Activated CD4-positive, alpha-beta T cell treated with anti-CD3 and anti-CD28 coated beads, Interleukin-2, amount 50 U/mL, for 4 hours (primary cell): ENCODE measurements around the gene KCNG1.

ENCODE experiments used
- DNase-seq, 2 experiments: peaks; one replicate each; pipeline ENCODE4 v3.0.0-alpha.2; 2020

KCNG1 gene

DNA sequence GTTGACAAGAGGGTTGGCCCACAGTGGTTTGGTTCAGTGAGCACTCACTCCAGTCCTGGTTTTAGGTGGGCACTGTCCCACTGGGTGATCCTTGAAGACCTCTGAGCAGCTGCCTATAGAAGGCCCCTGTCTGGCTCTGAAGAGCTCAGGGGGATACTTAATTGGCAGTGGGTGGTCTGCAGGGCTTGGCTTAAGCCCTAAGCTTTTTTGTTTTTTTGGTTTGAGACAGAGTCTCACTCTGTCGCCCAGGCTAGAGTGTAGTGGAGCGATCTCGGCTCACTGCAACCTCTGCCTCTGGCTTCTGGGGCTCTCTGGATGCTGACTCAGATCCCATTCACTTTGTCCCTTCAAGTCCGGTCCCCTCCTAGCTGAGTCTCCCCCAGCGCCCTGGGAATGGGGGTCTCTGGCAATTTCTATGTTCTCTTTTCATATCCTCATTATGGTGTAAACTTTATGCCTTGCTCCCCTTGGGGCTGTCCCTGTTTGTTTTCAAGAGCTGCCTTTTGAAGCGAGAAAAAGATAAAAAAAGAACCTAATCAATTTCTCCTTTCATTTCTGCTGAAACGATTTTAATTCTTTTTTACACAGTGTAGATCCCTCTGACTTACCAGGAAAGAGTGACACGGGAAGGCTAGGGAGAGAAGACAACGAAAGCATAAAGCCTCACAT lies 12.2 kb upstream of the KCNG1 start:
- DNase-seq: no peak

DNA sequence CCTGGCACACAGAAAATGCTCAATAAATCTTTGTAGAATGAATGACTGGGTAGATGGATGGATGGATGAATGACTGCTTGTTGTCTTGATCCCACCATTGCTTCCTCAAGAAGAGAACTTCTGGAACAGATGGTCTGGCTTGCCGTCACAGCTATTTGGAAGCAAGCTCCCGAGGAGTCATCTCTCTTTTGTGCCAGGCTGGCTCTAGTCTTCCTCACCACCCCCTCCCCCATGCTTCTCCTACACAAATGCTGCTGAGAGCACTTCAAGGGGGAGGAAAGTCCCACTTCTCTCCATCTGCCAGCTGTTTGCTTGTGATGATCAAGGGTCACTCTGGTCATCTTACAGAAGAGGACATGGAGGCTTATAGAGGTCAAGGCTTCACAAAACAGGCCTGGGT lies 11.6 kb upstream of the KCNG1 start:
- no peak for DNase-seq

DNA sequence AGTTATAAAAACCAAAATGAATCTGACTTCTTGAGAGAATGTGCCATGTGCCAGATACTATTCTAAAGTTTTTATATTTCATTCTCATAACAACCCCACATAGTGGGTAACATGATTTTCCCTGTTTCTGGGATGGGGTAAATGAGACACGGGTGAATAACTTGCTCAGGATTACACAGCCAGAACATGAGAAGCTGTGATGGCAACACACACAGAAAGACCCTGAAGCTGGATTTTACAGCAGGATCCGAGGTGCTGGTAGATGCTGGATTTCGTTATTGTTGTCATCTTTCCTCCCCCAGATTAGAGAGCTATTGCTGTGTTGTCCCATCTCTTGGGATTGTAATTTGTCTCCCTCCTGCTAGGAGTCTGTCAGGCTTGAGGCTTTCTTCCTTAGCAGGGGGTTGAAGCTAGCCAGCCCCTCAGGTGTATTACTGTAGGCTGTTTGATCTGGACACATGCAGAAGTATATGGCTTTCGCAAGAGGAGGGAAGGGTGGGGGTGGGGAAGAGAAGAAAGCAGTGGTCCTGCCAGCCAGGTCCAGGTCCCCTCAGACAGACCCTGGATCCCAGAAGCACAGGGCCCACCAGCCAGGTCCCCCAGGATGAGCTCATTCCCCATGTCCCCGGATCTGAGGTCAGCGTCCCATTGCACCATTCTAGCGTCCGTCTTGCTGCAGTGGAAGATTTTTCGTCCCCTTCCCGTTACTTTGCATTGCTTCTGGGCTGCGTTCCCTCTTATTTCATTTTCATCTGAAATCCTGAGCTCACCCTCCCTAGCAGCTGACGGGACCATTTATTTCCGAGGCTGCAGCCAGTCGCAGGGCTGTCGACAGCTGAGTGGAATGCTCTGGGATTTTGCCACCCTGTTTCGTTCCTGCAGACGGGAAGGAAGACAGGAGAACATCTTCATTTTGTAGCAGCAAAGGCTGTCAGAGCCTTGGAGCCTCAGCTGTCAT lies 7.3 kb upstream of the KCNG1 start:
- no peak for DNase-seq

DNA sequence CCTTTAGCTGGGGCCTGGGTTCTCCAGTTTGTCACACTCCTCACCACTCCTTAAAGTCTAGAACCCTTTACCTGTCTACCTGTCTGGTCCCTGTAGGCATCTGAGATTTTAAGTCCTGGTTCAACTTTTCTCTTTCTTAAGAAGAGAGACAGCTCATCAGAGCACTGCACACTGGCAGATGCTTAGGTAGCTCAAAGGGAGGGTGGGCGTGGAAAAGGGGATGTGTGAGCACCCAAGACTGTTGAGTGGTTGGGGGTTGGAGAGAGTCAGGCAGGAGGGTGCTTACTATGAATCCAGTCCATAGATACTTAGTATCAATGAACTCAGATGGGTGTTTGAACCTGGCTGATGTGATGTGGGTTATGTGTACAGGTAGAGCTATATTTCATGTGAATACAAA lies 6.6 kb upstream of the KCNG1 start:
- no peak for DNase-seq

DNA sequence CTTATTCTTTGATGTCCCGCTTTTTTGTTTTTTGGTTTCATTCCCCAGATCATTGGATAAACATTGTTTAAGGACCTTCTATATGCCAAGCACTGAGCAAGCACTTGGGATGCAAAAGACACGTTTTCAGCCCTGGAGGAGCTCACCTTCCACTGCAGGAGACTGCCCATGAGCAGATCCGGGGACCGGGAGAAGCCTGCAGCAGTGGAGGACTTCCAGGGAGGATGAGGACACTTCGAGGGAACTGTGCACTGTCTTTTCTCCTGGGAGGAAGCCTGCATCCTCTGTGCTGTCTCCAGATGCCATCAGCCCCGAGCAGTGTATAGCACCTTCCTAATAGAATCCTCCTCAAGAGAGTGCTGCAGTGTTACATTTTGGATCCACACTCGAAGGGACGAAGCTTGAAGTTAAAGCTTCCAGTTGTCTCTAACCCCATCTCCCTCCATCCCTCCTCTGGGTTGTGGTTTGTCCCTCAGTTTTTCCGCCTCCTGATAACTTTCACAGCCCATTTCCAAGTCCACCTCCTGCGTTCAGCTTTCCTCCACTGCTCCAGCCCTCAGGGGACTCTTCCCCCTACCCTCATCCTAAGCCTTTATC lies 5.8 kb upstream of the KCNG1 start:
- DNase-seq: no peak

DNA sequence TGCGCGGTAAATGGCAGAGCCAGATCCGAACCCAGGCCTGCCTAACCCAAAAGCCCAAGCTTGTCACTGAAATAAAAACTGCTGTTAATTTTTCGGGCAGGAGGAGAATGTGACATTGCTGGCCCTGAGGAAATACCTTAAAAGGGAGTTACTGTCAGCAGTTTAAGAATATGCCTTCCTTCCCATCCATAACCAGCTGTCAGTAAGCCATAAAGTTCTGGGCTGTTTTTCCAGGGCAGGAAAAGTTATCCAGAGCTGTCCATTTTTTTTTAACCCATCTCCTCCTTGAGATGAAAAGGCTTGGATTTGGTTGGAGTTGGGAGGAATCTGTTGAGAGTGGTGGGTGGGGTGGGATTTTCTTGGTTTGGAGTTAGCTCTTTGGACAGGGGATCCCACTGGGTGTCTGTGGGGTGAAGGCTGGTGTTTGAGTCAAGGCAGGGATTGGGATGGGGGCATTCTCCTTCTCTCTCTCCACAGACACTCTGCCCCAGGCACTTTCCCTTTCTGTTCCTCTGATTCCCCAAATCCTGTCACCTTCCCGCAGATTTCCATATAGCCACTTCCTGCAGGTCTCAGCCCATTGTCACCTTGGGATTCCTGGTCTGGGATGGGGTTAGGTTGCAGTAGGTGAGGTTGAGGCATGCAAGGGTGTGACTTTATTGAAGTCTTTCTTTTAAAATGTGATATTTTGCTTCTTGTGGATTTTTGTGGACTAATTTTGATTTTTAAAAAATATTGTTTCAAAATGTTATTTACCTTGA lies 4.3 kb upstream of the KCNG1 start:
- no peak for DNase-seq

DNA sequence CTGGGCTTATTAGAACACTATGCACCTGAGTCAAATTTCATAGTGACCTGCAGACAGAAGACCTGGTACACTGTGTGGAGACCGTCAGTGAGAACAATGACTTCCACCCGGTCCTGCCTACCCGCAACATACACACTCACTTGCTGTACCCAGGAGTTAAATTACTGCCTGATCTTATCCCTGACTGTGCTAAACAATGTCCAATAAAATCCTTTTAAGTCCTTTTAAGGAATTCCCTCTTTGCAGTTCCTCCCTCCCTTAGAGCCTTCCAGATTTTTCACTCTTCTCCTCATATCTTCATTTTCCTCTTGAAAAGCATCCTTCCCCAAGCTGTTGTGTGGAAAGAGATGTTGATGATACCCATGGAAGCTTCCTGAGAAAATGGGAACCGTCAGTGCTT lies 3.4 kb upstream of the KCNG1 start:
- no peak for DNase-seq

DNA sequence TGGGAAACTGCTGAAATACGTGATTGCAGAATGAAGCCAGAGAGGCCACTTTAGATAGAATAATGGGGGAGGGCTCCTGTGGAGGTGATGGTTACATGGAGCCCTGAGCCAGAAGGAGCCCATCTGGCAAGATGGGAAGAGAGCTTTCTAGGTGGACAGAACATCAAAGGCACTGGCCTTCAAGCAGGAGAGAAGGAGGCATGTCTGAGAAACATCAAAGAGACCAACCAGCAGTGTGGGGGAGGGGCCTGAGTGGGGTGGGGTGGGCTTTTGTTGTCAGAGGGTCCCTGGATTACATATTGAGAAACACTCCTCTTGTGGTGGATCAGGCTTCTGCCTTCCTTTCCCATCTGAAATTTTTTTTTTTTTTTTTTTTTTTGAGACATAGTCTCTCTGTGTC lies 1.9 kb upstream of the KCNG1 start:
- DNase-seq: no peak

DNA sequence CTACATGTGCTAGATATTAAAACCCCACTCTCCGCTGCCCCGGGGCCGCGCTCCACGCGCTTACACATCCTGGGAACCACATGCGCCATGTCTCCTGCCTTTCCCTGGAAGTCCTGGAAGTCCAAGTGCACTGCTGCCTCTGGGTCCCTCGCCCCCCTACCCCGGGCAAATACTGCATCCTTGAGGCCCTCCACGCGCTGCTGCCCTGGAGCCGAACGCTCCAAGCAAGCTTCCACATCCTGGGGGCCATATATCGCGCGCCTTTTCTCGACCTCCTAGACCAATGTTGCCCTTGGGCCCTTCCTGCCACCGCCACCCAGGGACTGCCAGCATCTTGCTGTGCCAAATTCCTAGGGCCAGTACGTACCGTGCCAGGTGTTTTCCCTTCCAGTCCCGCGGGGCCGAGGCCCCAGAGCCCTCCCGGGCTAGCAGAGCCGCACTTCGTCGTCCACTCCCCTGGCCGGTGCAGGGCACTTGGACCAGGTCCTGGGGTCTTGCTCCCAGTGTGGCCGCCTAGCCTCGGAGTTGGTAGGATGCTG lies 779 bp upstream of the KCNG1 start:
- DNase-seq: no peak

DNA sequence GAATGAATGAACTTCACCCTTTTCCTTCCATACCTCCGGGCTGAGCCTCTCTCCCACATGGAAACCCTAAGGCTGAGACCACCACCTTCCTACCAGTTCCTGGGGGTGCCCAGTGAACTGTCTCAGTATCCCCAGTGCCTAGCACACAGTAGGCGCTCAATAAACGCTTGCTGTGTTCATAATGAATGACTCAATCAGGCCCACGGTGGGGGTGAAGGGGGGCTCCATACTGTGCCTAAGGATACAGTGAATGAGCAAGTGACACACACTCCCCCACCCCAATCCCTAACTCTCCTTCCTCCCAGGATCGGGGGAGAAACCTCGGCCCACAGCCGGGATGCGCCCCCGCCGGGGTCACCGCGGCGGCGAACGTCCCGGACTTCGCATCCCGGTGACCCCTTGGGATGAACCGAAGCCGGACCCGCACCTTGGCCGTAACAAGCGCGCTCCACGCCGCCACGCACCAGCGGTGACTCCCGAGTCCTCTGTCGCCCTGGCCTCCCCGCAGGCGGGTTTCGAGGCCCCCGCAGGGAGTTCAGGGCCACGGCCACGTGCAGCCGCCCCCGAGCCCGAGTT lies 592 bp downstream of the KCNG1 start:
- DNase-seq: no peak

DNA sequence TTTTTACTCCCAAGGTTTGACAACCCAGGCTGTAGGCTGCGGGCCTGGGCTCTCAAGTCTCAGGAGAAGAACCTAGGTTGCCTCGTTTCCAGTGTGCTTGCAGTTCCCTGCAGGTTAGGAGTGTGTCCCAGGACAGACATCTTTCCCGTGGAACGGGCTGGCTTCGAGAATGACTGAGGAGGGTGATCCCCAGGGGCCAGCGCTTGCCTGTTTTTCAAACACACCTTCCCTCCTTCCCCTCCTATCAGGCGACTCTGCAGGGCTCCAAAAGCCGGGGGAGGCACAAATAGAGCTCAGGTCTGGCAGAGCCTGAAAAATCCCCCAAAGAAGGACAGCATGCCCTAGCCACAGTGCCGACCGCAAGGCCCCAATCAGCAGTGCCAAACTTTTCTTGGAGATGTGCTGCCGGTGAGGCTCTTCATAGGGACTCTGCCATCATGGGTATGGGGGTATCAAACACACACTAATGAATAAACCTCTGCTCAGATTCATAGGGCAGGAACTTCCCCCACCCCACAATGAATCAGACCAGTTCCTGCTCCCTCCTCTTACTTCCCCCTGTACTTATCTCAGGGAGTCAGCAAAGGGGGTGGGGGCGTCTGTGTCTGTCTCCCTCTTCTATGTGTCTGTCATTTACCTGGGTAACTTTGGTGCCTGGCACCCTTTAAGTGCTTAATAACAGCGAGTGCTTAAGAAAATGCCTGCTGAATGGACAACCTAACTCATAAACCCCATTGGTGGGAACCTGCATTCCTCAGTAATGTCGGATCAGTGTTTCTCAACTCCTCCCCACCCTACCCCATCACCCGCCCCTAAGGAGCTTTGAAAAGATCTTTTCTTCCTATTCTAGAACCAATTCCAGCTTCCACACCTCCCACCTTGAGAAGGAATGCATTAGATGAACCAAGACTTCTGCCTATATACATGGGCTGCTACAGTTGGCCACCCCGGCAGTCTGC lies 1.6 kb downstream of the KCNG1 start:
- no peak for DNase-seq

DNA sequence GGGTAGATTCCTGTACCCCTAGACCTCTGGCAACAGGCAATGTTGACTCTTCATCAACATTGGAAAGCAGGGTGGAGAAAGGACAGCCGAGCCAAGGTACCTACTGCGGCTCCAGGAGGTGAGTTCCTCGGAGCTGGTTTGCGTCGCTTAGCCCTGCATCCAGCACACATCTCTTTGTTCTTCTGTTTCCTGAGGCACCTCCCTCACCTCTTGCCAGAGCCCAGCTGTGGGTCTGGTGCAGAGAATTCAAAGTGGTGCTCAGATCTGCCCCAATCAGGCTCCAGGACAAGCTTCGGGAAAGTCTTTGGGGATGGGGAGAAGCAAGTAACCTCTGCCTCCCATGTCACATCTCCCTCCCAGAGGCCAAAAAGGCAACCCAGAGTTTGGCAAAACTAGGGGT lies 2.2 kb downstream of the KCNG1 start:
- no peak for DNase-seq

DNA sequence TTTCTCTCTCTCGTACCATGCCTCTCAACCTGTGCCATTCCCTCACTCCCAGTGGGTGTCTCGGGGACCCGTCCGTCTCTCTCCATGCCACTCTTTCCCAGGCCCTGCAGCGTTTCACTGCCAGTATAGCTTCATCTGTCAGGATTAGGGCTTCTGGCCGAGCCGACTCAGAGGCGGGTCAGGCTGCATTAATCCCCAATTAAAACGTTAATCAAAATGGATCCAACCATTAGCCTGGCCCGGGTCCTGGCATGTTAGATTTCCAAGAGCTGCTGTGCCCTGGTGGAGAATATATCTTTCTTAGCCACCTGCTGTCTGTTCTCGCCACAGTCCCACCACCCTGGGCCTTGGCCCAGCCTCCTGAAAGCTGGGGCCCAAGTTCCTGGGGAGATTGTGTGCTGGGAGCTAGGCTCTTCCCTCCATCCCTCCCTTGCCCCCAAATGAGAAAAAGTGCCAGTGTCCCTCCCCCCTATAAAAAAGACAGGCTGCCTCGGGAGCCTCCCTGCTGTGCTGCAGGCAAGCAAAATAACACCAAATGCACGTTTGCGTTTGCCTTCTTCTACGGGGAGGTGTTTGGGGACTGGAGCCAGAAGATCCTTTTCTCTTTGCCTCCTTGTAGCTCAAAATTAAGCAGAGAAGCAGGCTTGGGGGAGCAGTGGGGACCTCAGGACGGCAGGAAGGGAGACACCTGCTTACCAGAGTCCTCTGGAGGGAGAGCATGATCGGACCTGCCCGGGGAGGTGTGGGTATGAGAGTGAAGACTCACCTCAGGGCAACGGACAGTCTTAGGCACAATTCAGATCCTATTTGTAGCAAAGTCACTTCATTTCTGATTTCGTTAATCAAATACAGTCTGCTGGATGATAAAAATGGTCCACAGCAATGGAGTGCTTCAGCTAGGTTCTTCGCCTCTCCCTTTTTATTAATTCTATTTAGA lies 3.0 kb downstream of the KCNG1 start:
- no peak for DNase-seq

DNA sequence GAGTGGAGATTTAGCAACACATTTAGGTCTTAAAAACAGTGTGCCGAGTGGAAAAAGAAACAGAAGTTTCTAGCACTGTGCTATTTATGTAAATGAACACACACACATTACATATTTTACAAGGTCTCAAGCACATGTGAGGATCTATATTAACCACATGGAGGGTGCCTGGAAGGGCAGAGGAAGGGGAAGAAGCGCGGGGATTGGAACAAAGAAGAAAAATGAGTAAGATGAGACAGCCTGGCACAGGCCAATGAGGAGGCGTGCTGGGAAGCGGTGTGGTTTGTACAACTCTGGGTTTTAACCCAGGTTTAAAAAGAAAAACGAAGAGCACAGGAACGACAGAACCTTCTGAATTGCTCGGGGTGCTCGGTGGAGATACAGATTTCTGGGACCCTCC lies 5.7 kb downstream of the KCNG1 start:
- DNase-seq: no peak

DNA sequence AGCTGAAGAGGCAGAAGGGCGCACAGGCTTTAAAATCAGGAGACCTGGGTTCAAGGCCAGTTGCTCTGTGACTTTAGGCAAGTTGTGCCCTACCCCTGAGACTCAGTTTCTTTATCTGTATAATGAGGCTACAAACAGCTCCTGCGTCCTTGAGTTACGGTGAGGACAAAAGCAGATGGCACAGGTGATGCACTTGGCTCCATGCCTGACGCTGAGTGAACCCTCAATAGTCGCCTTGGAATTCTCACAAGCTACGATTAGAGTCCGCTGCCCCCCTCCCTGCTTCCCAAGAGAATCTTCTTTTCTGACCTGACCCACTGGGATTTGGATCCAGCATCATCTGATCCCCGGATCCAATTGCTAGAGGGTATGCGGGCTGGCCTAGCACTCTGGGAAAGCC lies 6.4 kb downstream of the KCNG1 start:
- DNase-seq: no peak

DNA sequence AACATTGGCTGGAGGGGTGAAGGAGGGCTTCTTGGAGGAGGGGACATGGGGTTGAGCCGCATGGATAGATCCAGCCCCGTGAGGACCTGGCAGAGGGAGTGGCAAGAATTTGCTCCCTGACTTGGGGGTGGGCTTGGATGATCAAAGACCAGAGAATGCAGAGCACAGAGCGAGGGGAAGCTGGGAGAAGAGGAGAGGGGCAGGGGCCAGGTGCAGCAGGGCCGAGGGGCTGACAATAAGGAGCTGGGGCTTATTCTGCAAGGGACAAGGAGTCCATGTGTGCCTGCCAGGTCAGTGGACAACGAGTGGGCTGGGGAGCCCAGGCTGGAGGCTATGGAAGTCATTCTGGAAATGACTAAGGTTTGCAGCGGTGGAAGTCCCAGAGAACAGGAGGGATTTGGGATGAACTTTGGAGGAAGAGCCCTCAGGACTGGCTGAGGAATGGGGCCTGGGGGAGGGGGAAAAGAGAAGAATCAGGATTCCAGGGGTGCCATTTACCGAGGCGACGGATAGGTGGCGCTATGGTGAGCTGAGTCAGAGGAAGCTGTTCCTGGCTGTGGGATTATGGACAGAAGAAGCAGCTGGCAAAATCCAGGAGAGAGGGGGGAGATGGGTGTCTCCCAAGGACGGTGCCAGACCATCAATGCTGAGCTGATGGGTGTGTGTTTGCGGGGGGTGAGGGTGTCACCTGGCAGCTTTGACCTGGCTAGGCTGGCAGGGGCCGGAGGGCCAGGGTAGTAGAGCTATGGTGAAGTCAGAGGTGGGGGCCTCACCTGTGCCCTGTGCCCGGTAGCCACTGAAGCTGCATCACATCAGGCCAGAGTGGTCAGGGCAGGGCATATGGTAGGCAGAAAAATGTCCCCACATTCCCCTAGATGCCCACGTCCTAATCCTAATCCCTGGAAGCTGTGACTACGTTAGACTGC lies 7.8 kb downstream of the KCNG1 start:
- no peak for DNase-seq

DNA sequence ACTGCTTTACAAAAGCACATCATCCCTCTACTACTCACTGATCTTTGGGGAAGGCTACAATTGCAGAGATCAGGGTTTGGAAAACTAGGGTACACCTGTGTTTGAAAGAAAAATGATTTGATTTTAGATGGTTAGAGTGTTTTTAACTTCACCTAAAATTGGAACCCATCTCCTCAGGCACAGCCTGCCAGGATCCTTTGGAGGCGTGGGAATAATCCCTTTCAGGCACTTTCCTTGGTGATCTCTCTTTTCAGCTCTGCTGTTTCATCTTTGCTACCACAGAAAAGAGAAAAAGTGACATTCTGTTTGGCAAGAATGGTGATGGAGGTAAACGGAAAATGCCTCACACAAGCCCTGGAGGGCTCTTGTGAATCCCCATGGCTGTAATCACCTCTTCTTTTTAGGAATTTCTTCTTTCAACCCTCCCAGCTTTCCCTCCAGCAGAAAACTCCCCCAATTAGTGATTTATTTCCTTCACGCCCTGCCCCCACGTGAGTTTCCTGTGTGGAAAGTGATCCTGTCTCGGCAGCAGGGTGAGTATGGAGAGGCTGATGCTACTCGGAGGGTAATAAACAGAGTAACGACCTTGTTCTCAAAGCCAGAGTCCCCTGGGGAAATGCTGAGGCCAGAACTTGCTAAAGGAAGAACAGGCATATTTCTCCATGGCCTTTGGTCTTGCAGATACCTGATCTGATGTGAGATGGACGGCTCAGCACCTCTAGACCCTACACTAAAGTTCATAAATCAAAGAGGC lies 9.2 kb downstream of the KCNG1 start:
- DNase-seq: no peak

DNA sequence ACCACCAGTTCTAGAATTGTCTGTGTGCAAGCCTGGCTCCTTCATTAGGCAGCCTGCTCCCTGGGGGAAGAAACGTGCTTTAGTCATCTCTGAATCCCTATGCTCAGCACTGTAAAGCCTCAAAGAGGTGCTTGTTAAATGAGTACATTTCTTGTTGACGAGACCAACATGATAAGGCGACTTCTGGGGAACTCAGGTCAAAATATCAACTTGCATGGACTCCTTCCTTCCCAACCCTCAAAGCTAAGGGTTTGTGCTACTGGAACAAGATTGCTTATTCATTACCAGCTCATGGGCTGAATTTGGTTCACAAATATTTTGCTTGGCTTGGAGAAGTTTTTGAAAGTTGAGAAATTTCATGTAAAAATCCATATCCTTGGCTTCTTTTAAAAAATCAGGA lies 10.6 kb downstream of the KCNG1 start:
- DNase-seq: no peak
